NCI-H226 (cell line): ENCODE measurements around the gene ABCA8.
"Not testable (repeated sequence)": the region's sequence is repeated elsewhere in the genome, so short reads cannot be mapped to it uniquely, and the experiment has no call there.

Experiments used
- DNase-seq: peaks from one replicate; pipeline ENCODE4 v3.0.0-alpha.2; 2015

ABCA8 gene

DNA sequence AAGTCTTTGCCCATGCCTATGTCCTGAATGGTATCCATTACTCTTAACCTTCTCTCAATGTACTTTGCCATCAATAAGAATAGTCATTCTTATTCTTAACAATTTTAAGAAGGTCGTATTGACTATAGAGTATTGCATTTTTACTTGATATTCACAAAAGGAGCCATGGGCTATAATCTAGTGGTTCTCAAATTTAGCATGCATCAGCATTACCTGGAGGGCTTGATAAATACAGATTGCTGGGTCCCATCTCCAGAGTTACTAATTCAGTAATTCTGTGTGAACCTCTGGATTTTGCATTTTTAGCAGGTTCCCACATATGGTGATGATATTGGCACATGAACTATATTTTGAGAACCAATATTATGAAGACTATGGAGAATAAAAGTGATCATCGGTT is 89.6 kb downstream of the ABCA8 start:
- no peak for DNase-seq

DNA sequence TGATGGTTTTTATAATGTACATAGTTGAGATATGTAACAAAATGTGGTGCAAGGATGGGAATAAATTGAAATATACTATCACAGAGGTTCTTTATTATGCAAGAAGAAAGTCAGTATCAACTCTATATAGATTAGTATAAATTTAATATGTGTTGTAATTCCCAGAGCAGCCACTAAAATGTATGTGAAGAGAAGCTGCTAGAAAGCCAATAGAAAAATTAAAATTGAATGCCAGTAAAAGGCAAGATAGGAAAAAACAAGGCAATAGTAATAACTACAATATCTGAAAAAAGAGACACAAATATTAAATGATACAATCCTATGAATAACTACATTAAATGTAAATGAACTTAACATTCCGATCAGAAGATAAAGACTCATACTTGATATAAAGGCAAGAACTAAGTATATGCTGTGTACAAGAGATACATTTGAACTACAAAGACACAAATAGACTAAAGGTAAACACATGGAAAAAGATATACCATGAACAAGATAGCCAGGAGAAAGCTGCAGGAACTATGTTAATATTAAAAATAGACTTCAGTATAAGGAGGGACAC is 92.0 kb downstream of the ABCA8 start:
- DNase-seq: no peak

DNA sequence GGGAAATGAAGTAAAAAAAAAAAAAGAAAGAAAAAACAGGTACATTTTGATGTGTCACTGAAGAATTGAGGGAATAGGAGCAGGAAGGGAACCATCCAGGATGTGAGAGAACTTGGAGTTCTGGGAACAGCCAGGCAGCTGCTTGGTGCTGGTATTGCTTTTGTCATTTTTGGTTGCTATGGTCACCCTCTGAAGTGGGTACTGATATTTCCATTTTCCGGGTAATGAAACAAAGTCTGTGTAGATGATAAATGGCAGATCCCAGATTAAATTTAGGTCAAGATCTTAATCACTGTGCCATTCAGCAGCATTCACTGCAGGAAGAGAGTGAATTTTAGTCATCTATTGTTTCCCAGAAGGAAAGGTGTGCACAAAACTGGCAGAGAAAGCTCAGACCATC is 93.6 kb downstream of the ABCA8 start:
- DNase-seq: no peak

DNA sequence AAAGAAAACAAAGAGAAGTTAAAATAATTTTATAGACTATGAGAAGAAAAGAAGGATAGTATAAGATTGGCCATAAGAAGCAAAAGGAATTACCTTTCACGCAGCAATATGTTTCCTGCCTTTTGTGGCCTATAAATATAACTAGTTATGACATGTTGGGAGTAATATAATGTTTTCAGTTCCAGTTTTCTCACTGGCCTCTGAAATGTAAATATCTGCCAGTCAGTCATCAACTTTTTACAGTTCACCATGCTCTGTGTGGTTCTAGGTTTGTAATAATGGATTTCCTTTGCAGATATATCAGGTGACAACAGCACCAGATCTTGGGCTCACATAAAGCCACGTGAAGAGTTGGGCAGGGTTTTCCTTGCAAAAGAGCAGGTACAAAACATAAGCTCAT is 94.3 kb downstream of the ABCA8 start:
- DNase-seq: no peak

DNA sequence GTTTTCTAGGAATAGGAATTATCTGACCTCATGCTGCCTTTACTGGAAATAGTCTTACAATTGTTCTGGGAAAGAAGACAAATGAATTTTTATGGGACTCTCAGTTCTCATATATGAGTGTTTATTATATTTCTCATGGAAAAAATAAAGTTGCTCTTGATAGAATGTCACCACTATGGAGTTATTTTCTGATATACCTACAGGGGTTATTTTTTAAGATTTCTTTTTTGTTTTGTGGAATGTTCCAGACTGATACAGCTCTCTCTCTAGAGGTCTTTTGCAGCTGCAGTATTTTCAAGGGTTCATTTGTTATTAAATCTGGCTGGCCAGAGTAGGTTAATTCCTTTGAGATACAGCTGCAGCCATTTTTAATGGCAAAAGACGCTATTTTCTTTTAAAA is 100.7 kb downstream of the ABCA8 start:
- no peak for DNase-seq

DNA sequence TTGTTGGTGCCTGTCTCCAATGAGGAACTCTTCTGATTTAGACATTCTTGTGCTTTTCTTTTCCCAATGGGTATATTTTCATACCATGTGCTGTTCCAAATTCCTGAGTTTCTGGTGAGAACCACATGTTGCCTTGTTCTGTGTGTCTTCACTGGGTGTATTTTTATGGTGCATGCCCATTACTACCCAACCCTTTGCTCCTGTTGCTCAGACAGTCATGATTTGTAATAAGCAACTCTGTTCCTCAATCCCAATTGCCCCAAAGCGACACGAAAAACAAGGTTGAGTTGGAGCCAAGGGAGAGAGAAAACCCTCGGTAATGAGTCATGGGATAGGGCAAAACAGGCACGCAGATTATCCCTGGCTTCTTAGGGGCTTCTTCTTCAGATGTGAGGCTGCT is 101.8 kb downstream of the ABCA8 start:
- DNase-seq: no peak

DNA sequence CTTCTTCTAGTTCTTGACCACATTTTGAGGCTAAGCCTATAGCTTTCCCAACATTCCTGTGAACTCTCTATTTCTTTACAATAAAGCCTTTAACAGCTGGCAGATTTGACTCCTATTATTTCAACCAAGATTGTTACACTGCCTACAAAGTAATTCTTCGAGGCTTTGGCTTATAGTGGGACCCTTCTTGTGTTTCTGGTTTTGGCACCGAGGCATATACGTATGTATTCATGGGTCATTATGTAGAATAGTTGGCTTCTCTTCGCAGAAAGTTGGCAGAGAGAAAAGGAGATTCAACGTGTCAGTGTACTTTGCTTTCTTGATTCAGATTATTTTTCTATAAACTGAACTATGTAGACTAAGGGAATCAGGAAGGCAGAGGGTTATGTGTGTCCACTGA is 102.2 kb downstream of the ABCA8 start:
- DNase-seq: no peak

DNA sequence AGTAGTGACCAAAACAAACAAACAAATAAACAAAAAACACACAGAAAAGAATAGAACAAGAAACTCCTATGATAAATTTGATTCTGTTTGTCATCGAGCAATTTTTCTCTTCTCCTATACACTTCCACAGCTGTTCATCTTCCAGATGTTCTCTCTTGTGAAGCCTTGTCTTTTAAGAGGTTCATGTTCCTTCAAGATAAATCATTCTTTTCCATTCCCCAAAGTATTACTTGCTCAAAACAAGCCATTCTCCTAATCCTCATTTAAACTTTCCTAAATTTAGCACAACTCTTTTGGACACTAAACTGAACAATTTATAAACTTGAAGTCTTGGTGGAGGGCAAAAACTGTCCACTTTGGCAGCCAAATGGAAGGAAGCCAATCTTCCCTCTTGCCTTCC is 103.3 kb downstream of the ABCA8 start:
- no peak for DNase-seq

DNA sequence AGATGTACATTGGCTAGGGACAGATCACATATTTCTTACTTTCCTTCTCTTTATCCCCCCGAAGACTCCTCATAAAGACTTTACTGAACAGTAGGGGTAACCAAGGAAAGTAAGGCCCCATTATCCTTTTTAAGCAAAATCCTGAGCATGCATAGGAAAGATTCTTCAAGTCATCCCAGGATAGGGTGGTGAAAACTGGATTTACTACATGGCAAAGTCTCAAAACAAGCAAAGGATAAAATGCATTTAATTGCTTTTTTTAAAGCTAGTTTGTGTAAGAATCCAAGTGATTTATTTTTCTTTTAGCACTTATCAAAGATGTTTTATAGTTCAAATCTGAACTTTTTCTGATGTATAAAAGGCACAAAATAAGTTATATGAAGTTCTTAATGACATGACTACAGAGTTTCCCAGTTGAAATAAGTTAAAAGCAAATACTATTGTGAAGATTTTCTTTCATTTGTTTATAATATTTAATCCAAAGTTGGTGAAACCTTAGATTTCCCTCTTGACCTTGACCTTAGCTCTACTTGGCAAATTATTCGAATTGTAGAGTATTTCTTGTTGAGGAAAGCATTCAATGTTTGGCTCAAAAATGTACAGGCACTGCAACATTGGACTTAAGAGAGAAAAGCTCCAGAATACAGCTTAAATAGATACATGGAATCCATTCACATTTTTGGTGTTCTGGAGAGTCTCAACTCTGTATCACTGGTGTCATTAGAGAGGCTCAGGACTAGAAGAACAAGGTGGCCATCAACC is 104.3 kb downstream of the ABCA8 start:
- no peak for DNase-seq

DNA sequence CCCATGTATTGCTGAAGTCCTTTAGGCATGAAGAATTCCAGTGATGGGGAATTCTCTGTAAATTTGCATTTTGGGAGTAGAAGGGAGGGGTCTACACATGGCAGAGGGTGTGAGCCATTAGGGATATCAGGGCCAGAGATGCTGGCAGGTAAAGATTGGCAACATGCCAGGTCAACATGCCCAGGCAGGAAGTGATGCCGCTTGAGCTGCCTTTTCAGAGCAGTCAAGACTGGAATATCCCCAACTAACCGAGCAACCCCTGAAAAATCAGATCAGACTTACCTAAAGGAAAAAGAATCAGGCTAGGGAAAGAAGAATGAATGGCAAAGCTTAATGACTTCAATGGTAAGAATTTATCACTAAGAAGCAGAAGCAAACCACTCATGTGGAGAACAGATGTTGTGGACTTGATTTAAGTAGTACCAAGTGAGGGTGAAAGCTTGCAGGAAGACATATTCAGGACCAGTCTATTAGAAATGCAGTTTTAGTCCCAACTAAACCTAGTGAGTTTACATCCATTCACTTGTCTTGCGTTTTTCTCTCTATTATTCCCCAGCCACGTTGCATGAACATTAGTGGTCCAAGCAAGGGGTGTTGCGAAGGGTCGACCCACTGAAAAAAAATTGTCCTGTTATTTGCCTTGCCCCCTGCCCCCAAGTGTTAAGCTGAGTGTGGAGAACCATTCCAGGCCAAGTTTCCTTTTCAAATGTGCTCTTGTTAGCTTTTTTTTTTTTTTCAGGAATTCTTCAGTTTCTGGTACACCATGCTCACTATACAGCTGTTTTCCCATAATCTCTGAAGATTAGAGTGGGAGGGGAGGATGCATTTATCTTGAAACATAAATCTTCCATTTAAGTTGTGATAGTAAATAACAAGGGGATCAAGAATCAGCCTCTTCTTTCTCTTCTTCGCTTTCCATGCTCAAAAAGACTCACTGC is 105.2 kb downstream of the ABCA8 start:
- DNase-seq: no peak

DNA sequence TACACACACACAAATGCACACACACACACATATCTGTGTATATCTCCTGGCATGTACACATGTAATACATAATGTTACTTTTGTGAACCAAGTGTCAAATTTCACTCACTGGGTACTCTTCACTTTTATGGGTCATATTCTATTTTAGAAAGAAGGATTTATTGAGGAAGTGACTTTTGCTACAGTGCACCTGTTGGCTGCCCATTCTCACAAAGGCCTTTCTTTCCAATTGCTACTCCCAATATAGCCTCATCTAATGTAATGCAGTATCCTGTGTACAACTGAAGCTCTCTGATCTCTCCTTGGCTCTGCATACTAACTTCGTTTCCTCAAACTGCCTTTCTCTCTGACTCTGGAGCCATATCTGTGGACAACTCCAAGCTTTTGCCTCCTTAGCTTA is 107.5 kb downstream of the ABCA8 start:
- no peak for DNase-seq

DNA sequence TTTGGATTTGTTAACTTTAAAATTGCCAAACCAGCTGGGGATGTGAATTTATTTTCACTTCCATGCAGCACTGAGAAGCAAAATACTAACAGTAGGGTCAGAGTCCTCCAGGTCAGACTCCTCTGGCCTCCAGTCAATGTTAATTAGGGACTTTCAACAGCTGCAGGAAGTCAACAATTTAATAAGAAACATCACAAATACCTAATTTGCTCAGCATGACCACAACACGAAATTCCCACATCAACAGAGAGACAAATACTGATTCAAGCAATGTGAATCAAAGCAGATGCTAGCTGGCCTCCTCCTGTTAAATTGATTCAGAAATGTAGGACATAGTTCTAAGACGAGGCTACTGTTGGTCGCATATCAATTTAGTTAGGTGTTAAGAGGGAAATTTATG is 111.7 kb downstream of the ABCA8 start:
- no peak for DNase-seq

DNA sequence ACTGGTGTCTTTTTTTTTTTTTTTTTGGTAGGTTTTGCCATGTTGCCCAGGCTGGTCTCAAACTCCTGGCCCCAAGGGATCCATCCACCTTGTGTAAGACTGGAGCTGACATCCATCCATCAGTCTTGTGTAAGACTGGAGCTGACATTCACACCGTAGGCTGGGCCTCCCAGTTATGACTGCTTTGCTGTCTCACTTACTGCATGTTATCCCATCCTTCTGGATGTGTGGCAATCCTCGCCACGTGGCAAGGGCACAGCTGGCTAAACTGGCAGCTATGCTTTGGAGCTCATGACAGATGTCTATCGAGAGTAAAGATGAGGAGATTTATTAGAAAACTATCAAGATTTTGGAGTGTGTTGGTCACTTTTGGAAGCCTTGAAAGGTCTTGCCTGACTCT is 115.1 kb downstream of the ABCA8 start:
- no peak for DNase-seq

DNA sequence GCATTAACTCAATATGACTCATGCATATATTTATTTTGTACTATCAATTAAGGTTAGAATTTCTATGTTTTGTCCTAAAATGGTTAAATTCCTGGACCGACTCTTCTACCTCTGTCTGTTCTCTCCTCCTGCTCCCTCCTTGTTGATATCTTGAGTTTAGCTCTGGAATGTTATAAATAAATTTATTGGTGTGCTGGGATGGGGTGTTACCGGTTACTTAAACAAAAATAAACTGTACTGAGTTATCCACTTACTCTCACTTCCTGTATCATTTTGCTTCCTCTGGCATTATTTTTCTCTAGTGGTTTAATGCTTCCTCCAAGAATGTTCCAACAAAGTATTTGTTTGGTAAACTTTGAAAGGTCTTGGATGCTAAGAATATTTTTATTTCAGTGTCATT is 120.1 kb downstream of the ABCA8 start:
- no peak for DNase-seq

DNA sequence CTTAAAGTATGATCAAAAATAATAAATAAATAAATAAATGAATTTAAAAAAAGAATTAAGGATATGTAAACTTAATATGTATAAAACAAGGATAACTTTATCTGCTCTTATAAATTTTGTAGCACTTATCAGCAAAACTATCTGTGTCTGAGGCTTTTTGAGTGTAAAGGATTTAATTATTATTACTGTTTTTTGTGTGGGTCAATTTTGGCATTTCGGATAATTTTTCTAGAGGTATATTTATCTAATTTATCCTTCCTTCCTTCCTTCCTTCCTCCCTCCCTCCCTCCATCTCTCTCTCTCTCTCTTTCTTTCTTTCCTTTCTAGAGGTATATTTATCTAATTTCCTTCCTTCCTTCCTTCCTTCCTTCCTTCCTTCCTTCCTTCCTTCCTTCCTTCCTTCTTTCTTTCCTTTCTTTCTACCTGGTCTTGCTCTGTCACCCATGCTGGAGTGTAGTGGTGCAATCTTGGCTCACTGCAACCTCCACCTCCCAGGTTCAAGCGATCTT is 120.8 kb downstream of the ABCA8 start:
- no peak for DNase-seq

DNA sequence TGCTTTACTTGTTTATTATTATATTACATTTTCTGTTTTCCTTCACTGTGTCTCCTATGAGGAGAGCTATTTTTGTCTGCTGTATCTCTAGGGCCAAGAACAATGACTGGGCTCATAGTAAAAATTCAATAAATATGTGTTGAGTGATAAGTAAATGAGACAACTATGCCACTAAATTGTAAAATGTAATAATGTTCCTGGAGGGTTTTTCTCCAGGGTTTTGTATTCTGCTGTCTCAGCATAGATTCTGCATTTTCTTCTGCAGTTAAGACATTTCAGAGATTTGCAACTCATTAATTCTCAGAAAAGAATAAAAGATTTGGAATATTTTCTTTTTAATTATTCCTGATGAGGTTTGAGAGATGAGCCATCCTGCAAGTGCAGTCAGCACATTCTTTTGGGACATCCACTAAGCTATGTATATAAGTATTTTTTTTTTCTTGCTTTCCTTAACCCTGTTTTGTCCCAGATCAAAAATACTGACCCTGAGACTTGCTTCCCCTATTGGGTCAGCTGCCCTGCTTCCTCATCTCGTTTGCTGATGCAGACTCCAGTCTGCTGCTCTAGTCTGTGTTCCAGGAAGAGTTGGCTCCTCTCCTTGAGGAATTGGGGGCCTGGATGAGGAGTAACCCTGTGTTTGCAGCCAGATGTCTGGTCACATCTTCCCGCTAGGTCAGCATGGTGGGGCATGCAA is 122.9 kb downstream of the ABCA8 start:
- no peak for DNase-seq

DNA sequence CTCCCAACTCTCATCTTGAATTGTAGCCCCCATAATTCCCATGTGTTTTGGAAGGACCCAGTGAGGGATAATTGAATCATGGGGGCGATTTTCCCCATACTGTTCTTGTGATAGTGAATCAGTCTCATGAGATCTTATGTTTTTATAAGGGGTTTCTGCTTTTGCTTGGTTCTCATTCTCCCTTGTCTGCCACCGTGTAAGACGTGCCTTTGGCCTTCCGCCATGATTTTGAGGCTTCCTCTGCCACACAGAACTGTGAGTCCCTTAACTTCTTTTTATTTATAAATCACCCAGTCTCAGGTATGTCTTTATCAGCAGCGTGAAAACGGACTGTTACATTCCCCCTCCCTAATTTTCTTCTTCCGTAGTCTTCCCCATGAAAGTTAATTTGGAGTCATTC is 124.0 kb downstream of the ABCA8 start:
- DNase-seq: no peak

DNA sequence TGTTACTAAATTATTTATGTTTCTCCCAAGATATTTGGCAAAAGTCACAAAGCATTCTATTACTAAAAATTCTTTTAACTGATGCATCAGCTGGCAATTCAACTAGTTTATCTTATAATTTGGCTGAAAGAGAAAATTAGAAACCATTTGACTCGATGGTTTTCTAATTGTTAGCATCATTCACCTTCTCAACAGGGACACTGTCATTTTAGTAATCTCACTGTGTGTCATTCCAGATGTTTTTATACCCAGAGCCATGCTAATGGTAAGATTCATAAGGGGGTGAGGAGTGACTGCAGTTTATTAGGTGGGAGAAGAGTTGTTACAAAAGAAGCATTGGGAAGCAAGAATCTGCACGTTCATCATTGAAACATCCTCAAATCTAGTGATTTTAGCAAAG is 124.9 kb downstream of the ABCA8 start:
- DNase-seq: no peak

DNA sequence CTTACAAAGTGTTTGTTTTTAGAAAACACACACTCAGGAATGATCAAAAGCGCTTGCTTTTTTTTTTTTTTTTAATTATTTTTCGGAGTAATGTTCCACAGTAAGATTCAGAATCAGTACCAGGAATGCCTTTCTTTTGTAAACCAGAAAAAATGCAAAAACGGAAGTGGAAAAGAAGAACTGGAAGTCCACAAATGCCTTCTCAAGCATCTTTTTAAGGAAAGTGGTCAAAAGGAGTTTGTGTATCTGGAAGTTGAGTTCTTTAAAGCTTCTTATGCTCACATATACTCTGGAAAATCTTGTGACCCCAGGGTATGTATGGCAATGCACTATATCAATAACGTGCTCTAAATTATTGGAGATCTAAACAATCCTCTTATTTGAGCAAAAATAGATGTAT is 126.0 kb downstream of the ABCA8 start:
- DNase-seq: no peak

DNA sequence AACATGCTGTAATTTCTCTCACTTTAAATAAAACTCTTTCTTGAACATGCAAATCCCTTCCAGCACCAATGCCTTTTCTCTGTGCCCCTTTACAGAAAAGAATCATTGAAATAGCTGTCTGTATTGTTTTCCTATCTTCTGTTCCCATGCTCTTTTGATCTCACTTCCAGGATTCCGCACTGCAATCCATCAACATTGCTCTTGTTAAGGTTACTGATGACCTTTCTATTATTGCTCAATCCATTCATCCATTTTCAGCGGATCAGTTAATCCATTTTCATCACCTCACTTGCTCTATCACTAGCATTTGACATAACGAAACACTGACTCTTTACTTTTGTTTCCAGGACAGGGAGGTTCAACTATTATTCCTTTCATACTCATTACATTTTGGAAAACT is 130.5 kb downstream of the ABCA8 start:
- DNase-seq: no peak

DNA sequence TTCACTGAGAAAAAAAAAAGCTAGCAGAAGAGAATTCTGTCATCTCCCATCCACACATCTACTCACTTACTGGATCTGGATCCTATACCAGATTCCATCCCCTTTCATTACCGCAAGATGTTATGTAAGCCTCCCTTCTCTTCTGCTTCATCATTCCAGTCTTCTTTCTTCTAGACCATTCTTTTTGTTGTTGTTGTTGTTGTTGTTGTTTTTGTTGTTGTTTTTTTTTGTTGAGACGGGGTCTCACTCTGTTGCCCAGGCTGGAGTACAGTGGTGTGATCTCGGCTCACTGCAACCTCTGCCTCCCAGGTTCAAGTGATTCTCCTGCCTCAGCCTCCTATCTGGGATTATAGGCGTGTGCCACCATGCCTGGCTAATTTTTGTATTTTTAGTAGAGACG is 131.0 kb downstream of the ABCA8 start:
- not testable (repeated sequence) for DNase-seq

DNA sequence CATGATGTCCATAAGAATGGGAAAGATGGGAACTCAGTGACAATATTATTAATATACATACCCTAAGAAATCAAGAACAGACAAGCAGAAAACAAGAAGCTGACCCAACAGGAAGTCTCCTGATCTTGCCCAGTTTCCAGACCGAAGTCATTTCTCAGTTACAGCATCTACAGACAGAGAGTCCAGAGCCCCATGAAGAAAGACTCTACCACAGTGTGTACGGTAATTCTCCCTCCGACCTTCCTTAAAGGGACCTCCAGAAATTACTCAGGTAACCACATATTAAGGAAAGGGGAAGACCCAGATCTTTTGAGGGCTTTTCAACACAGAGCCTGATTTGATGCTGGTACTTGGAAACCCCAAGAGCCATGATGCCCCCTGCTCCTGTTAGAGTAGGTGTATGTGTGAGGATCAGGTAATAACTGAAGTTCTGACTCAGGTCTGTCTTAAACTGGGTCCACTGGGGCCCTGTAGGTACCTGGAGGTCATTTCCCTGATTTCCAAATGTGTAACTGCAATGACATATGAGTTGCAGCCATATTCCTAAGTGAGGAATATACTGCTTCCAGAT is 132.4 kb downstream of the ABCA8 start:
- no peak for DNase-seq
